Astrocyte of the cerebellum (primary cell): ENCODE measurements around the gene ARID3B.
"Not testable (repeated sequence)": the region's sequence is repeated elsewhere in the genome, so short reads cannot be mapped to it uniquely, and the experiment has no call there.

Experiments used
- DNase-seq: peaks from one replicate; pipeline ENCODE4 v3.0.0-alpha.2; 2011; ENCODE audit warnings: low read depth
- H3K4me3 ChIP-seq: 2 replicates; pipeline ENCODE4 v1.5.1; 2011; ENCODE audit warnings: mild to moderate bottlenecking, low read depth, low read length, moderate library complexity
- in situ Hi-C: cut with HindIII; loops from 2 replicates; pipeline ENCODE4 v1.10.0; 2017; ENCODE audit warnings: low sequenced_read_pairs
- TF ChIP-seq, protein P1 (sequence below): IDR thresholded peaks from 2 replicates; pipeline ENCODE4 v1.5.1; 2012; ENCODE audit warnings: low read length, low read depth, moderate library complexity, mild to moderate bottlenecking; ENCODE audit errors: missing control alignments

The ARID3B gene

GRCh38 chr15:74585191-74585590 is 44.2 kb downstream of the ARID3B start:
- no peak for DNase-seq
- TF ChIP-seq, protein P1, sequence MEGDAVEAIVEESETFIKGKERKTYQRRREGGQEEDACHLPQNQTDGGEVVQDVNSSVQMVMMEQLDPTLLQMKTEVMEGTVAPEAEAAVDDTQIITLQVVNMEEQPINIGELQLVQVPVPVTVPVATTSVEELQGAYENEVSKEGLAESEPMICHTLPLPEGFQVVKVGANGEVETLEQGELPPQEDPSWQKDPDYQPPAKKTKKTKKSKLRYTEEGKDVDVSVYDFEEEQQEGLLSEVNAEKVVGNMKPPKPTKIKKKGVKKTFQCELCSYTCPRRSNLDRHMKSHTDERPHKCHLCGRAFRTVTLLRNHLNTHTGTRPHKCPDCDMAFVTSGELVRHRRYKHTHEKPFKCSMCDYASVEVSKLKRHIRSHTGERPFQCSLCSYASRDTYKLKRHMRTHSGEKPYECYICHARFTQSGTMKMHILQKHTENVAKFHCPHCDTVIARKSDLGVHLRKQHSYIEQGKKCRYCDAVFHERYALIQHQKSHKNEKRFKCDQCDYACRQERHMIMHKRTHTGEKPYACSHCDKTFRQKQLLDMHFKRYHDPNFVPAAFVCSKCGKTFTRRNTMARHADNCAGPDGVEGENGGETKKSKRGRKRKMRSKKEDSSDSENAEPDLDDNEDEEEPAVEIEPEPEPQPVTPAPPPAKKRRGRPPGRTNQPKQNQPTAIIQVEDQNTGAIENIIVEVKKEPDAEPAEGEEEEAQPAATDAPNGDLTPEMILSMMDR: no peak
- in situ Hi-C loops: no loop called here
- H3K4me3 ChIP-seq: no peak overlapping the region

- no peak for DNase-seq
- H3K4me3 ChIP-seq: no peak overlapping the region
- TF ChIP-seq, protein P1: no peak
- in situ Hi-C loops: no loop called here
Measured at GRCh38 chr15:74585857-74586256, 44.8 kb downstream of the ARID3B start.

- in situ Hi-C loops: no loop called here
Measured at GRCh38 chr15:74589826-74590225, 48.8 kb downstream of the ARID3B start.

GRCh38 chr15:74592222-74592621 is 51.2 kb downstream of the ARID3B start:
- TF ChIP-seq, protein P1: no peak
- DNase-seq: no peak
- H3K4me3 ChIP-seq: no peak overlapping the region
- in situ Hi-C loops: no loop called here

More at GRCh38 chr15:74589826-74590225, 48.8 kb downstream of the ARID3B start:
- H3K4me3 ChIP-seq: no peak overlapping the region
- DNase-seq: no peak
- TF ChIP-seq, protein P1: no peak

GRCh38 chr15:74593122-74593521 is 52.1 kb downstream of the ARID3B start:
- in situ Hi-C loops: no loop called here
- TF ChIP-seq, protein P1: no peak
- H3K4me3 ChIP-seq: no peak overlapping the region
- no peak for DNase-seq

- in situ Hi-C loops: no loop called here
- TF ChIP-seq, protein P1: no peak
- no peak for DNase-seq
- H3K4me3 ChIP-seq: no peak overlapping the region
Measured at GRCh38 chr15:74594455-74594854, 53.4 kb downstream of the ARID3B start.

DNA sequence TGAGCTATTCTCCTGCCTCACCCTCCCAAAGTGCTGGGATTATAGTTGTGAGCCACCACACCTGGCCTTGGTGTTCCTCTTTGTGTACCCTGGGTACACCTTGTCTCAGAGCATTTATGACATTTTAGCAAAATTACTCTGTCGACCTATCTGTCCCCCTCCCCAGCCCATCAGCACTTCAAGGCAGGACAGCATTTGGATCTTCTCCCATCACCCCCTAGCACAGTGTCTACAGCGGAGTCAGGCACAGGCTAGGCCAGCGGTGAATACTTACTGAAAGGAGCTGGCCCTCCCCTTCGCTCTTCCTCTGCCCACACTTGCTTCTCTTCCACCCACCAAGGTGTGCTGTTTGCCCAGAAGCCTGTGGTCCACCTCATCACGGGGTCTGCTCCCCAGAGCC is 54.3 kb downstream of the ARID3B start:
- no peak for DNase-seq
- H3K4me3 ChIP-seq: no peak overlapping the region
- in situ Hi-C loops: no loop called here
- TF ChIP-seq, protein P1: no peak

GRCh38 chr15:74596736-74597135 is 55.7 kb downstream of the ARID3B start:
- H3K4me3 ChIP-seq, in situ Hi-C loops, DNase-seq: not testable (repeated sequence)

GRCh38 chr15:74597146-74597705 is 56.2 kb downstream of the ARID3B start:
- in situ Hi-C loops, H3K4me3 ChIP-seq, DNase-seq: not testable (repeated sequence)
